Activated T-cell treated with anti-CD3 and anti-CD28 coated beads for 48 hours (primary cell): ENCODE results near the gene SNX10.
"Not testable (repeated sequence)": the region's sequence is repeated elsewhere in the genome, so short reads cannot be mapped to it uniquely, and the experiment has no call there.

Experiments
- DNase-seq: peaks from one replicate; pipeline ENCODE4 v3.0.0-alpha.2; 2020; ENCODE audit warnings: low read depth

The SNX10 gene

DNA sequence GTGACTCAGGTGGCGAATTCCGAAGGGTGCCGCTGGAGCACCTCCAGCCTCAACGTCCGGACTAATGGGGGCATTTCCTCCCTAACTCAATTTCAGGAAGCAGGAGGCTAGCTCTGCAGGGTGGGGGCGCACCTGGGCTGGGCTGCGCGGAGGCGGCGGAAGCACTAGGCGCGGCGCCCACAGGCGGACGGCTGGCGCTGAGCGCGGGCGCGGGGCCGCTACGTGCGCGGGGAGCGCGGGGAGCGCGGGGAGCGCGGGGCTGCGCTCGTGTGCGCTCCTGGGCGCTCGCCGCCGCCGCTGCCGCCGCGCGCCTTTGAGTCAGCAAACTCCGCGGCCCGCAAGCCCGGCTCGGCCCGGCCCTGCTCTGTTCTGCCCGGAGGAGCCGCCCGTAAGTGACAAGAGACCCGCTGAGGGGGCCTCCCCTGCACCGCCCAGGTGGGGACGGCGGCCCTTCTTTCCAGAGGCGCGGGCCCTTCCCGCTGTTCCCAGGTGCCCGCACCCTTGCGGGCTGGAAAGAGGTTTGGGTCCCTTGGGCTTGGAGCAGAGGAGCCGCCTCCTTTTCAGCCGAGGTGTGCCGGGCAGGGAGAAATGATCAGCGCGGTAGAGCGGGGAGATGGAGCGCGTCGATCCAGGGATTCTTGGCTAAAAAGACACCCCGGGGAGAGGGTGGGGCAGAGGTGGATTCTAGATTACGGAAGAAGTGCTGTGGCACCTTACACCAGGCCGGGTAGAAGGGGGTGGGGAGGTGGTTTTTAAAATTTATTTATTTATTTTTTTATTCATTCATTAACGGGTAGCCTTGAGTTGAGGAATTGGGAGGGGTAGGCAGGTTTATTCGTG lies at the start of gene SNX10:
Gene SNX10 (plus strand): TSS at position 164 of the 840 bp plus-strand sequence. CDS start 54,581 bp downstream, outside the sequence.
- peak; percentile 70 for DNase-seq

- no peak for DNase-seq
Observed at GRCh38 chr7:26245150-26245549, 46.5 kb upstream of the SNX10 start.

DNA sequence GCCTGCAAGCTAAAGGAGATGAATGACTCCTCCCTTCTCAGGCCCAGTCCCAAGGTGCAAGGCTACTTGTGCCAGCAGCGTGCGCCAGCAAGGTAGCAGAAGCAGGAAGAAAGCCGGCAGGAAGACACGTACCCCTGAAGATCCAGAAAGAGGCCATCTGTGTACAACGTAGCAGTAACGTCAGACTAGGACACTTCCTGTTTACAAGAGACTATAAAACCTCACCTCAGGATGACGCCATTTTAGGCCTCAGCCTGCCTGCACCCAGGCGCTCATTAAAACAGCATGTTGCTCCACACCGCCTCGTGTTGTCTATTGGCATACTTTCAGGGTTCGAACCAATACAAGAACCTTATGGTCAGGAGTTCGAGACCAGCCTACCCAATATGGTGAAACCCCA lies 41.4 kb upstream of the SNX10 start:
- DNase-seq: no peak

GRCh38 chr7:26261866-26262265 lies 29.8 kb upstream of the SNX10 start:
- DNase-seq: not testable (repeated sequence)

DNA sequence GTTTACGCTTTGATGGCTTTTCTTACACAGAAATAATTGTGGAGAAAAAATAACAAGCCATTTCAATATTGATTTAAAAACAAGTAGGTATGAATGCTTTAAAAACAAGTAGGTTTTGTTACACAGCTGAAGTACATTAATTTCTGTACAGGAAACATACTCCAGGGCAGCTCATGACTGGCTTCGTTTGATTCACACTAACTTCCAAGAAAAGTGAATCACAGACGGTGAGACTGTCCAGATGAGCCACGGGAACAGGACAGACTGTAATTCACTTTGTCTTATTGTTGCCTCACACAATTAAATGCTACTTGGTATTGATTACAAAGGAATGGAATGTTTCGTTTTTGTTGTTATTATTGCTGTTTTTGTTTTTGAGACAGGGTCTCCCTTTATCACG lies 26.6 kb upstream of the SNX10 start:
- DNase-seq: no peak

- DNase-seq: no peak
Observed at GRCh38 chr7:26265499-26266075, 26.1 kb upstream of the SNX10 start.

DNA sequence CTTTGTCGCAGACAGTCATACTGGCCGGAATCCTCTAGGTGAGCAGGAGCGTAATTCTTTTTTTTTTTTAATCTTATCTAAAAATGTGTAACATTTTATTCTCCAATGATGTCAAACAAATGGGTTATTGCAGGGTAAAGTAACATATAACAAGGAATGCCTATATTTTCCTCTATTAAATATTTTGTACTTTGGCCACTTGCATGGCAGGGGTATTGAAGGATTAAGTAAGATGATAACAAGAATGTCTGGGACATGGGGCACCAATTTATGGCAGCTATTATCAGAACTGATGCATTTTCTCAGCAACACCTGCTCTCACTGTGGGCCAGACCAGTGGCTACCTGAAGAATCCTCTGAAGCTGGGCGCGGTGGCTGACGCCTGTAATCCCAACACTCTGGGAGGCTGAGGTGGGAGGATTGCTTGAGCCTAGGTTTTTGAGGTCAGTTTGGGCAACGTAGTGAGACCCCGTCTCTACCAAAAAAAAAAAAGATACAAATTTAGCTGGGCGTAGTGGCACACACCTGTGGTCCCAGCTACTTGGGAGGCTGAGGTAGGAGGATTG lies 24.0 kb upstream of the SNX10 start:
- no peak for DNase-seq

DNA sequence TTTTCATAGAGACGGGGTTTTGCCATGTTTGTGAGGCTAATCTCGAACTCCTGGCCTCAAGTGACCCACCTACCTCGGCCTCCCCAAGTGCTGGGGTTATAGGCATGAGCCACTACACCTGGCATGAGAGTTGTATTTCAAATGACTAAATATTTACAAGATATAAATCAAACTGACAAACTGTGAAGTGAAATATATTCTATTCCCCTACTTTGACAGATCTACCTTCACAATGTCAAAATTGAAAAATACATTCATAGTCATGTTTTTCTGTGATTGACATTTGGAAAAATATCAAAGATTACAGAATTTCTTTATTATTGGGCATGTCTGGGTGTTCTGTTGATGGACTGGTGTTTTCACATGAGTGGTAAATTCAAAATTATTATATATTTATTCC lies 16.4 kb upstream of the SNX10 start:
- no peak for DNase-seq

DNA sequence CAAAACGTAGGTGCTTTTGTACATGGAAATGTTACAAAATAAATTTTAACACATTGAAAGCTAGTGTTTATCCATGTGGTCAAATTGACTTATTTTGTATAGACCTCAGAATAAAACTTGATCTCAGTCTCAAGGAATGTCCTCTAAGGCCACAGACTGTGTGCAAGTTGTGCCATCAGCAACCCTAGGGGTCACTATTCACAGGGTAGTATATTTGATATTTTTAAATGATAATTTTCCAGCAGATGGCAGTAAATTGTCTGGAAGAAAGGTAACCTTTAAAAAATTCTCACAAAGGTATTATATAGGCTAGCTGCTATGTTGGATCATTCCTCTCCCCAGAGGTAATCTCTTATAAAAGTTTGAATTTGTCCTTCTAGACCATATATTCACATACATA lies 12.9 kb upstream of the SNX10 start:
- DNase-seq: no peak

DNA sequence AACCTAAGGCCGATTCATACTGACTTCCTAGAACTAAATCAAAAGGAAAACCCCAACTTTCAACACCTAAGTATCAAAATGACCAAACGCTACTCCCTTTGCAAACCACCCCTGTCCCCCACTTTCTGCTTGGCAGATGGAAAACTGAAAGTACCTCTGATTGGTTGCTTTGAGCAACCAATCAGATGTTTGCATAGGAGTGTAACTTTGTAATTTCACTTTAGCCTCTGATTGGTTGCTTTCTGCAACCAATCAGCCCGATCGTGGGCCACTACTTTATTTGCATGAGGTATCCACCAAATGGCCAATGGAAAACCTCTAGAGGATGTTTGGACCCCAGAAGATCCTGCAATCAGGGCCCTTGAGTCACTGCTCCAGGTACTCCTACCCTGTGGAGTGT lies 12.3 kb upstream of the SNX10 start:
- no peak for DNase-seq

DNA sequence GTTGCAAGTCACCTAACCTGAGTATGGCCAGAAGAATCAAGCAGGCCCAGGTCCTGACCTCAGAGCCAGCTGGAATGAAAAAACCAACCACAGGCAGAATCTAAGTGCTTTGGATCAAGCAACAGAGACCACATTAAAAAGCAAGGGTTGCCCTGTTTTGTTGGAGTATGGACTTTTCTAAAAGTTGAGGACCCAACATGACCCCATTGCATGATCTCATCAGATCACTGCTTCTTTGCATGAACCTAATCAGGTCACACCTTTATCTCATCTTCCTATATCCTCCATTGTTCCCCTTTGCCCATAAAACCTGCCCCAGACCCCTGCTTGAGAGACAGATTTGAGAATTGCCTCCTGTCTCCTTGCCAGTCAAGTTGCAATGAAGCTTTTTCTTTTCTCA lies 11.6 kb upstream of the SNX10 start:
- DNase-seq: no peak

- no peak for DNase-seq
Observed at GRCh38 chr7:26280723-26281122, 10.9 kb upstream of the SNX10 start.

- no peak for DNase-seq
Observed at GRCh38 chr7:26284477-26284876, 7.2 kb upstream of the SNX10 start.

- DNase-seq: no peak
Observed at GRCh38 chr7:26284995-26285632, 6.5 kb upstream of the SNX10 start.

- no peak for DNase-seq
Observed at GRCh38 chr7:26286157-26286556, 5.5 kb upstream of the SNX10 start.

GRCh38 chr7:26288126-26288525 lies 3.5 kb upstream of the SNX10 start:
- DNase-seq: not testable (repeated sequence)

DNA sequence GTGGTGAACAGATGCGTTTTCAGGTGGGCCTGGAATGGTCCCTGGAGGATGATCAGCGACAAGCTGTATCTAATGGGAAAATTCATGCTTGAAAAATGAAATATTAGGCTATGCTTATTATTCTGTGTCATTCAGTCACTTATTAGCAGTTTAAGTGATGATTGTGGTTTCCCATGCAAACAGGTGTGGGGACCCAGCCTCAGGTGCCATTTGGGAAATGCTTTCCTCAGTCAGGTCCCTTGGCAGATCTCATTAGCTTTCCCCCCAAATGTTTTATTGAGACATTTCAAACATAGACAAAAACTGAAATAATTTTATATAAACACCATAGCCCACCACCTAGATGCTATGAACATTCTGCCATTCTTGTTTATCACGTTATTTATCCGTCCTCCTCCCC lies 411 bp upstream of the SNX10 start:
- no peak for DNase-seq

GRCh38 chr7:26292768-26293560 lies 1.3 kb downstream of the SNX10 start:
- DNase-seq: no peak

GRCh38 chr7:26293569-26294308 lies 2.1 kb downstream of the SNX10 start:
- DNase-seq: peak; percentile 36

GRCh38 chr7:26295015-26295414 lies 3.4 kb downstream of the SNX10 start:
- no peak for DNase-seq

DNA sequence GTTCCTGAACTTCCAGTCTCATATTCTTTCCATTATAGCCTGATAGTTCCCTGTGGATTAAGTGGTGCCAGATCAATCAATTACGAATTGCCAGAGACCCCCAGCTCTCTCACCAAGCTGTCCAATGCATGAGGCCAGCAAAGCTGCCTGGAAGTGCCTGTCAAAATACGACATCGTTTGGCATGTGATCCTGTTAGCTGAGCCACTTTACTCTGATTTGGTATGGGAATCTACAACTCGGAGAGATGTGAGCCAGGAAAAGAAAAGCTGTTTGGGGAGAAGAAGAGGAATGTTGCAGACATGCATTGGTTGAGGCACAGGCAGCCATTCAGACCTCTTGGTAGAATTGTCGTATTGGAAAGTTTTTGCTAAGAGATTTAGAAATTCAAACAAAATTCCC lies 3.9 kb downstream of the SNX10 start:
- no peak for DNase-seq
